GM21529 (cell line): ENCODE data around the gene GCNT4.
"Not testable (repeated sequence)": the region's sequence is repeated elsewhere in the genome, so short reads cannot be mapped to it uniquely, and the experiment has no call there.

ENCODE experiments used
- ATAC-seq: cut with Tn5 transposase; IDR thresholded peaks from one replicate; pipeline ENCODE4 v1.9.1; 2021; ENCODE audit not compliant: unreplicated experiment

GCNT4 gene

DNA sequence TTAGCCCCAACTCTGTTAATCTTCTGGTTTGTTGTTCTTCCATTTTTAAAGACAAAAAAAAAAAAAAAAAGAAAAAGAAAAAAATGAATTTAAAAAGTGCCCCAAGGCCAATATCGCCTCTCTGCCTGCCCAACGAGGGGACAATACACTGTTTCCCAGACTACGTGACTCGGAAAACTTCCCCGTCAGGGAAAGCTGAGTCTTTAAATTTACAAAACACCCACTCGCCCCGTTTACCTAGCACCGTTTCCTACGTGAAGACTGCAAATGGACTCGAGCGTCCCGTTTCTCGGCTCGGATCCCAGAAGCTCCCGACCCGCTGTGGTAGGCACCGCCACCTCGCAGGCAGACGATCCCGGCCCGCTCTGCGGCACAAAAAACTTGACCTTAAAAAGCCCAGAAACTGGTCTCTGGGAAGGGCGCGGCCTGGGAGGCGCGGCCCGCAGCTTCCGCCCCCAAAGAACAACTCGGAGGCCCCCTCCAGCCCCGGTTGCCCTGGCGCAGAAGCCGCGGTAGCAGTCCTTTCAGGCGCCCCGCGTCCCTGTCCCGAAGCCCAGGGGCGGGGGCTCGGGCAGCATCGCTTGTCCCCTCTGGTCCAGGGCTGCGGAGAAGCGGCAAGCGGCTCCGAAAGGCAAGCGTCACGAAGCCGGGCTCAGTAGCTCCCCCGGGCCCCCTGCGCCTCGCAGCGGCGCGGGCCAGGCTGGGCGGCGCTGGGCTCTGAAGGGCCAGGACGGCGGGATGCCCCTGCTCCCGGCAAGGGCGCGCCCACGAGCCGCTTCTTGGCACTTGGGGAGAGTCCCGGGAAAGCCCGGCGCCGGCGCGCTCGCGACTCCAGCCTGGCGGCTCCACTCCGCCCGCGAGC, at the start of gene GCNT4:
Gene GCNT4 (minus strand): TSS at position 367 of the 862 bp plus-strand sequence. CDS start 22,521 bp downstream, outside the sequence.
- no peak for ATAC-seq

- ATAC-seq: not testable (repeated sequence)
These were observed 43.6 kb upstream of the GCNT4 start for GRCh38 chr5:75095956-75096355.

DNA sequence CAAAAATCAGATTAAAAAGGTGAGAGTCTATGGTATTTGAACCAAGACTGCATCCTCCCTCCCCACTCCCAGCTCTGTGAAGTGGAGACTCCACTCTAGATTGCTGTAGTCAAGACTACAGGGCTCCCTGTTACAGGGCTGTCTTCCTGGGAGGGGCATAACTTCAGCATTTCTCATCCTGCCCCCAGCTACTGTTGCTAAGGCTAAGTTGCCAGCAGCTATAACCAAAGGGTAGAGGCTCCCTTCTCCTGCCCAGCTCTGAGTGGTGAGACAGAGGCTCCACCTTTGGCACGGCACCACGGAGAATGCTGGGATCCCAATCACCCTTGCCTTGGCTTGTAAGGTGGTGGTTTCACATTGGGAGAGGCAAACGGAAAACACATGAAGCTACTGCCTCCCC, 39.2 kb upstream of the GCNT4 start:
- no peak for ATAC-seq

- no peak for ATAC-seq
These were observed 37.3 kb upstream of the GCNT4 start for GRCh38 chr5:75089662-75090061.

GRCh38 chr5:75089137-75089536, 36.8 kb upstream of the GCNT4 start:
- no peak for ATAC-seq

DNA sequence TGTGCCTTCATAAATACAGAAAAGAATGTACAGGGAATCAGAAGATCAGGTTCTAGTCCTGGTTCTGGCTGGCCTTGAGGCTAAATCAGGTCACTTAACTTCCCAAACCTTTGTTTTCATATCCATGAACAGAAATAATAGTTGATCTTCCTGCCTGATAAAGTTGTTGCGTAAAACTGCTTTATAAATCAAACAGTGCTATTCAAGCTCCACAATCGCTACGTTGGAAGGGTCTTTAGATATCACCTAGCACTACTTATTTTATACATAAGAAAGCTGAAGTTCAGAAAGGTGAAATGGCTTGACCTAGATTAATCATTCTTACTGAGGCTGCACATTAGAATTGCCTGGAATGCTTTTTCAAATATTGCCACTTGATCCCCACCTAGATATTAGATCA, 36.3 kb upstream of the GCNT4 start:
- no peak for ATAC-seq

DNA sequence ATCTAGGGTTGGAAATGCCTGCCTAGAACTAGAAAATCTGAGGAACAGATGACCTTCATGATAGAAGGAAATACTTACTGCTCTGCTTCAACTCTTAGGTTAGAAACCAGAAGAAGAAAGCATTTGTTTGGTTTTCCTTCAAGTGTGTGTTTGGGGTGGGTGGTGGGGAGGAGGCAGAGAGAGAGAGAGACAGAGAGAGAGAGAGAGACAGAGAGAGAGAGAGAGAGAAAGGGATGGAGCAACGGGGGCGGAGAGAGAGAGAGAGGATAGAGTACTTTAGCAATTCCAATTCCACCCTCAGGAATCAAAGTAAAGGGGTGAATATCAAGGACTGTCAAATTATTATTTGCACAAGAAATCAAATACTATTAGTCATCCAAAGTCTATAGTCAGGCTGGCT, 29.2 kb upstream of the GCNT4 start:
- ATAC-seq: no peak

DNA sequence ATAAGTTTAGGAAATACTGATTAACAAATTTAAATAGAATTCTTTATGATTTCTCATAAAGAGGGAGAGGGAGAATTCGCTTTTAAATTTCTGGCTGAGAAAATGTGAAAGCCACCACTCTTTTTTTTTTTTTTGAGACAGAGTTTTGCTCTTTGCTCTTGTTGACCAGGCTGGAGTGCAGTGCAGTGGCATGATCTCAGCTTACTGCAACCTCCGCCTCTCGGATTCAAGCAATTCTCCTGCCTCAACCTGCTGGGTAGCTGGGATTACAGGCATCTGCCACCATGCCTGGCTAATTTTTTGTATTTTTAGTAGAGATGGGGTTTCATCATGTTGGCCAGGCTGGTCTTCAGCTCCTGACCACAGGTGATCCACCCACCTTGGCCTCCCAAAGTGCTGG, 27.0 kb upstream of the GCNT4 start:
- ATAC-seq: not testable (repeated sequence)

- ATAC-seq: no peak
These were observed 25.7 kb upstream of the GCNT4 start for GRCh38 chr5:75078027-75078426.

- ATAC-seq: no peak
These were observed 19.7 kb upstream of the GCNT4 start for GRCh38 chr5:75072061-75072460.

DNA sequence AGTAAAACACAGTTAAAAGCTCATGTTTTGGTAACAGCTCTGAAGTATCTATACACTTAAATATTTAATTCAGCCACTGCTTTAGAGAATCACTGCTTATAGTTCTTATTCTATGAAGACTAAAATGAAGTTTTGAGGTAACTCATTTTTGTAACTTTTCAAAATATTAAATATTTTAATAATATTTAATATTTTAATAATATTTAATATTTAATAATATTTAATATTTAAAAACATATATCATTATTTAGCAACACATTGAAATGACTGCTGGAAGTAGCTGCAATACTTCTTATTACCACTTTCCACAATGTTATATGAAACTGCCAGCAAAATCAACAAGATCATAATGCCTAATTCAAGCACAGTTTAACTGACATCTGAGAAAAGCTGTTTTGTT, 18.7 kb upstream of the GCNT4 start:
- no peak for ATAC-seq

DNA sequence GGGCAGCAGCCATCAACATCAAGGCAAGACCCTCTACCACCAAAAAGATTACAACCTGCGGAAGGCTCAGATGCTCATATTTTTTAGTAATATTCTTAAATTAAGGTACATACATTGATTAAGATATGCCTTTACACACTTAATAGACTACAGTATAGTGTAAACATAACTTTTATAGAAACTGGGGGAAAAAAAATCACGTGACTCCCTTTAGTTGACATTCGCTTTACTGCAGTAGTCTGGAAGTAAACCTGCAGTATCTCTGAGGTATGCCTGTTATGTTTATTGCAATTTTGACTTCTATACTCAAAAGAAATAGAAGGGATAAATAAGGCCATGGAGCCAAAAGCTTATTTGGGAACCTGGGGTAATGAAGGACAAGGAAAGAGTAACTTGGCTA, 15.1 kb upstream of the GCNT4 start:
- ATAC-seq: no peak

- ATAC-seq: peak; percentile 91
These were observed 10.7 kb upstream of the GCNT4 start for GRCh38 chr5:75062925-75063531.

GRCh38 chr5:75059912-75060545, 7.7 kb upstream of the GCNT4 start:
- no peak for ATAC-seq

DNA sequence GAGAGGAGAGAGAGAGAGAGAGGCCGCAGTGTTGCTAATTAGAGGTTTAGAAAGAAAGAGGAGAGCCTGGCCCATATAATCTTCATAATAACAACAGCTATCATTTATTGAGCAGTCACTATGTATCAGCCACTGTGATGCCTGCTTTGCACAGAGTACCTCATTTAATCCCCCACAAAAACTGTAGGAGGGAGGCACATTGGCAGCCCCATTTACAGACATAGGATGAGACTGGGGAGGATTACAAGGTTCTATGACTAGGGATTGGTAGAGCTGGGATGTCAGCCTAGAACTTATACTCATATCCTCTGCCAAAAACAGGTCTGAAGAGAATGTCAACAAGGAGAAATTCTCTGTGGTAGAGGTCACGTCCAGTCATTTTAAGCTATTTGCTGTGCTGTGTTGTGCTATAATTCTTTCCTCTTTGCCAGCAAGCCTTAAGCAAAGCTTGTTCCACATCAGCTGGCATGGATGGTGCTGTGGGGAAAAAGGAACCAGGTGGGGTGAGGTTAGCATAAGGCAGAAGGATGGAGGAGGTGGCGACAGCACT, 6.7 kb upstream of the GCNT4 start:
- ATAC-seq: no peak

DNA sequence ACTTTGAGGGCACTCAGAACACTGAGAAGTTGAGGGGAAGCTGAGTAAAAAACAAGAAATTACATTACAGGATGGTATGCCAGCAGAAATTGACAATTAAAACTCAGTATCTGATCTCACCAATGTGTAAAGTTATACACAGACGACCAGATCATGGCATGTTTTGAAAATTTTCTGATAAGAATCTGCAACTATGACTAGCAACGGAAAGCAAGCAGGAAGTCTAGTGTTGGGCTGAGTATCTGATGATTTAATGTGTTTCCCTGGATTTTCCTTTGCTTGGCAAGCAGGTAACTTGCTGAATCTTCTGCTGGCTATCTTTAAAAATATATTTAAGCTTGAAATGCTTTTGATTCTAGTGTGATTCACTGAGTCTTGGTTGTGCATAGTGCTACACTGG, 5.2 kb upstream of the GCNT4 start:
- no peak for ATAC-seq

DNA sequence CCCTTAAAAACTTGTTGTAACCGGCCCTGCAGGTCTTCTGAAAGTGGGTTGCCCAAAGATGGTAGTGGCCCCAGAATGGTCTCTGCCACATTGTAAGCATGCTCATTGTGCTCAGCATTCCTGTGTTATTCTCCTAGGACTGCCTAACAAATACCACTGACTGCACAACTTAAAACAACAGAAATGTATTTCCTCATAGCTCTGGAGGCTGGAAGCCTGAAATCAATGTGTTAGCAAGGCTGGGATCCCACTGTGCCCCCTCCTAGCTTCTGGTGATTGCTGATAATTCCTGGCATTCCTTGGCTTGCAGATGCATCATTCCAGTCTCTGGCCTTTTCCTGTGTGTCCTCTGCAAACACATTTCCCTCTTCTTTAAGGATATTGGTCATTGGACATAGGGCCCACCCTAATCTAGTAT, 3.4 kb upstream of the GCNT4 start:
- ATAC-seq: no peak

- ATAC-seq: no peak
These were observed 2.0 kb upstream of the GCNT4 start for GRCh38 chr5:75054134-75054930.

GRCh38 chr5:75053304-75054133, 1.2 kb upstream of the GCNT4 start:
- ATAC-seq: no peak

DNA sequence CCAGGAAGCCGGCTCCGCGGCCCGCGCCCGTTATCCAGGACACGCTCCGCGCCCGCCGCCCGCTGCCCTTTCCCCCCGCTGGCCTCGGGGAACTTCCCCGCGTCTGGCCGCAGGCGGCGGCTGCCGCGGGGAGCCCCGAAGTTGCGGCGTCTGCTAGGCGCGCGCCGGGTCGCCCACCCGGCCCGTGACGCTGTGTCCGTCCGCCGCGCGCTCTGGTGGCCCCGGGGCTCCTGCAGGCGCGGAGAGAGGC, 621 bp upstream of the GCNT4 start:
- no peak for ATAC-seq
